Endothelial cell of umbilical vein (primary cell): ENCODE measurements around the gene MMADHC. TPM values are rescaled to one million over a fixed set of nuclear protein-coding genes. Genes with fewer than 3 reads are reported as not detected.

Source experiments
- BruUV-seq: library from RNA; stranded (reverse); fragments of 400-500 nt; replicated peaks from 2 replicates; lab custom pipeline; 2021; lab: Mats Ljungman, UMichigan
- CTCF ChIA-PET: fragments of 300-600, 350-600 bp; sonication (Branson Sonifier 250); formaldehyde crosslinking; loops from one replicate; lab custom pipeline; 2021; ENCODE audit warnings: antibody characterized with exemption, inconsistent platforms; lab: Charles Lee
- POLR2A ChIA-PET: fragments of 300-600, 350-600 bp; sonication (Branson Sonifier 250); formaldehyde crosslinking; loops from one replicate; lab custom pipeline; 2021; ENCODE audit warnings: antibody characterized with exemption, inconsistent platforms; lab: Charles Lee
- DNase-seq: peaks from one replicate; pipeline ENCODE4 v3.0.0-alpha.2; 2011; ENCODE audit warnings: low read depth, low spot score
- FAIRE-seq: peaks from 2 replicates; lab custom pipeline; 2011; peaks lifted over from hg19 to GRCh38; lab: Jason Lieb, UNC
- H2AFZ ChIP-seq: 2 replicates; pipeline ENCODE4 v1.6.0; 2012; ENCODE audit warnings: low read depth, low read length, control low read depth, inconsistent platforms
- H3K27ac ChIP-seq: 2 replicates; pipeline ENCODE4 v1.5.1; 2011; ENCODE audit warnings: low read depth, mild to moderate bottlenecking, control low read depth, low read length, moderate library complexity; ENCODE audit not compliant: insufficient read depth
- H3K27me3 ChIP-seq, 2 experiments: 2 replicates each; pipeline versions ENCODE4 v1.6.0 to v1.6.1; 2011; ENCODE audit warnings: low read length in 2 of 2, mixed read lengths in 1 of 2; ENCODE audit not compliant: control insufficient read depth in 2 of 2, insufficient read depth in 2 of 2
- H3K36me3 ChIP-seq, 2 experiments: 2 replicates in 1 of 2; 3 replicates in 1 of 2; pipeline ENCODE4 v1.5.1; 2011; ENCODE audit warnings: low read length in 2 of 2, mild to moderate bottlenecking in 1 of 2, moderate library complexity in 1 of 2; ENCODE audit not compliant: control insufficient read depth in 2 of 2, insufficient read depth in 2 of 2; ENCODE audit errors: extremely low read depth in 1 of 2
- H3K4me1 ChIP-seq: 3 replicates; pipeline ENCODE4 v1.5.1; 2011; ENCODE audit warnings: mild to moderate bottlenecking, low read length; ENCODE audit not compliant: control insufficient read depth, insufficient read depth; ENCODE audit errors: extremely low read depth
- H3K4me2 ChIP-seq: 2 replicates; pipeline ENCODE4 v1.6.1; 2011; ENCODE audit warnings: low read length, control low read depth, mixed read lengths; ENCODE audit not compliant: insufficient read depth
- H3K4me3 ChIP-seq, 3 experiments: fragments of 200-600 bp in 1 of 3; sonication (generic), shearing (Covaris generic) in 1 of 3; replicated peaks in 1 of 3; 2 replicates each; pipeline ENCODE4 v1.5.1; 2011 to 2016; ENCODE audit warnings: control low read depth in 3 of 3, low read length in 3 of 3, mild to moderate bottlenecking in 2 of 3, inconsistent platforms in 1 of 3, low read depth in 1 of 3, moderate library complexity in 1 of 3; ENCODE audit not compliant: insufficient read depth in 1 of 3
- H3K79me2 ChIP-seq: 2 replicates; pipeline ENCODE4 v1.6.0; 2012; ENCODE audit warnings: low read length, inconsistent platforms; ENCODE audit not compliant: control insufficient read depth, insufficient read depth
- H3K9ac ChIP-seq: replicated peaks from 2 replicates; pipeline ENCODE3; 2011; ENCODE audit warnings: low read length, control low read depth; ENCODE audit not compliant: insufficient read depth; ENCODE audit errors: extremely low read depth
- H3K9me1 ChIP-seq: replicated peaks from 3 replicates; pipeline ENCODE4 v1.6.0; 2011; ENCODE audit warnings: mild to moderate bottlenecking, low read length; ENCODE audit not compliant: control insufficient read depth, insufficient read depth; ENCODE audit errors: extremely low read depth
- H3K9me3 ChIP-seq: replicated peaks from 2 replicates; pipeline ENCODE4 v1.5.1; 2012; ENCODE audit warnings: low read length, inconsistent platforms; ENCODE audit not compliant: control insufficient read depth, insufficient read depth
- H4K20me1 ChIP-seq: replicated peaks from 2 replicates; pipeline ENCODE3; 2011; ENCODE audit warnings: mild to moderate bottlenecking, low read length; ENCODE audit not compliant: control insufficient read depth, insufficient read depth; ENCODE audit errors: extremely low read depth
- EZH2 ChIP-seq: IDR thresholded peaks from 2 replicates; pipeline ENCODE4 v1.6.1; 2012; ENCODE audit warnings: borderline replicate concordance, low read depth, mild to moderate bottlenecking, moderate library complexity, low read length, inconsistent platforms; ENCODE audit not compliant: severe bottlenecking
- FOS ChIP-seq: IDR thresholded peaks from 2 replicates; pipeline ENCODE4 v1.6.1; 2011; ENCODE audit warnings: mild to moderate bottlenecking, low read length, moderate library complexity, borderline replicate concordance; ENCODE audit not compliant: insufficient read depth
- GATA2 ChIP-seq: IDR thresholded peaks from 2 replicates; pipeline ENCODE4 v1.7.0; 2011; ENCODE audit warnings: low read depth, mild to moderate bottlenecking, moderate library complexity, mixed read lengths, low read length; ENCODE audit not compliant: insufficient read length, insufficient read depth
- MAX ChIP-seq: IDR thresholded peaks from 2 replicates; pipeline ENCODE4 v1.6.1; 2011; ENCODE audit not compliant: insufficient read depth, insufficient read length
- MYC ChIP-seq: IDR thresholded peaks from one replicate; pipeline ENCODE4 v1.6.1; 2011; ENCODE audit warnings: mild to moderate bottlenecking, low read depth, low read length
- POLR2AphosphoS5 ChIP-seq: IDR thresholded peaks from 2 replicates; pipeline ENCODE4 v1.6.1; 2012; ENCODE audit warnings: low read depth, mild to moderate bottlenecking, control low read depth, low read length, moderate library complexity; ENCODE audit not compliant: insufficient read depth
- dilution Hi-C: fragments of 300-500 bp; cut with MboI; formaldehyde crosslinking; loops from one replicate; pipeline ENCODE4 v1.15.0; 2019; ENCODE audit warnings: low sequenced_read_pairs; ENCODE audit not compliant: extremely low pct_ligation_motif_present
- intact Hi-C: fragments of 100-400 bp; cut with micrococcal nuclease; formaldehyde crosslinking; loops from one replicate; pipeline ENCODE4 v1.10.0; 2022
- polyA plus RNA-seq, 4 experiments: library from polyadenylated mRNA; depleted of rRNA in 3 of 4; stranded (reverse) in 3 of 4; unstranded in 1 of 4; fragments of >200 nt; gene quantifications; 2 replicates each; pipeline versions ENCODE4 v1.2.1 to v1.2.3, GENCODE V29; 2011 to 2012; ENCODE audit warnings: missing spikeins in 1 of 4
- total RNA-seq: library from RNA; stranded (reverse); gene quantifications from 2 replicates; pipeline ENCODE4 v1.2.3, GENCODE V29; 2021
- TF ChIP-seq, protein P1 (sequence below), 2 donors: IDR thresholded peaks; 1 replicate in 1 of 2; 2 replicates in 1 of 2; pipeline ENCODE4 v1.5.1; 2011; ENCODE audit warnings: low read length in 2 of 2, mild to moderate bottlenecking in 2 of 2, moderate library complexity in 2 of 2, control low read depth in 1 of 2, inconsistent platforms in 1 of 2, low read depth in 1 of 2; ENCODE audit not compliant: insufficient read depth in 1 of 2; ENCODE audit errors: extremely low read depth in 1 of 2

MMADHC gene
- total and polyA plus RNA-seq, 2 donors (not counting 3 experiments of a cell fraction or from before 2014, with no cell fraction given), result 53.4 to 115 TPM

GRCh38 chr2:149596471-149596870 lies 8.9 kb upstream of the MMADHC start:
- H3K4me1 ChIP-seq, result peaks cover 7% of the 10 kb centered on the region
- no peaks in the 10 kb centered on the region for H4K20me1 ChIP-seq
- H3K9me3 ChIP-seq, result no peaks in the 10 kb centered on the region
- TF ChIP-seq GATA2 (no peak), FOS (no peak), MAX (no peak), EZH2 (no peak), POLR2AphosphoS5 (no peak), MYC (no peak)
- TF ChIP-seq, protein P1, sequence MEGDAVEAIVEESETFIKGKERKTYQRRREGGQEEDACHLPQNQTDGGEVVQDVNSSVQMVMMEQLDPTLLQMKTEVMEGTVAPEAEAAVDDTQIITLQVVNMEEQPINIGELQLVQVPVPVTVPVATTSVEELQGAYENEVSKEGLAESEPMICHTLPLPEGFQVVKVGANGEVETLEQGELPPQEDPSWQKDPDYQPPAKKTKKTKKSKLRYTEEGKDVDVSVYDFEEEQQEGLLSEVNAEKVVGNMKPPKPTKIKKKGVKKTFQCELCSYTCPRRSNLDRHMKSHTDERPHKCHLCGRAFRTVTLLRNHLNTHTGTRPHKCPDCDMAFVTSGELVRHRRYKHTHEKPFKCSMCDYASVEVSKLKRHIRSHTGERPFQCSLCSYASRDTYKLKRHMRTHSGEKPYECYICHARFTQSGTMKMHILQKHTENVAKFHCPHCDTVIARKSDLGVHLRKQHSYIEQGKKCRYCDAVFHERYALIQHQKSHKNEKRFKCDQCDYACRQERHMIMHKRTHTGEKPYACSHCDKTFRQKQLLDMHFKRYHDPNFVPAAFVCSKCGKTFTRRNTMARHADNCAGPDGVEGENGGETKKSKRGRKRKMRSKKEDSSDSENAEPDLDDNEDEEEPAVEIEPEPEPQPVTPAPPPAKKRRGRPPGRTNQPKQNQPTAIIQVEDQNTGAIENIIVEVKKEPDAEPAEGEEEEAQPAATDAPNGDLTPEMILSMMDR (IDR thresholded peaks at IDR 0.05; ENCODE audit: extremely low read depth in 1 of 2, insufficient read depth in 1 of 2, low read depth in 1 of 2, low read length in 2 of 2), result no peak
- POLR2A ChIA-PET, result no interaction called here
- H2AFZ ChIP-seq, result no peak overlapping the region
- dilution Hi-C loops (no loop called here), intact Hi-C loops (loop anchor here (2.0 to 10.0 kb wide), 9 partner anchors 136 to 1841 kb away; no protein-coding TSS in a partner anchor)
- H3K27ac ChIP-seq, result no peak overlapping the region
- no peak overlapping the region for H3K9ac ChIP-seq
- no TSS peak for BruUV-seq
- FAIRE-seq, result no peak
- H3K4me2 ChIP-seq, result no peak overlapping the region
- no peaks in the 10 kb centered on the region for H3K36me3 ChIP-seq
- no peaks in the 10 kb centered on the region for H3K27me3 ChIP-seq
- no peaks in the 10 kb centered on the region for H3K9me1 ChIP-seq
- H3K79me2 ChIP-seq, result no peaks in the 10 kb centered on the region
- H3K4me3 ChIP-seq, result no peak overlapping the region
- CTCF ChIA-PET, result interaction anchor here (0.8 to 8.5 kb wide), 5 partner anchors 531 to 1643 kb away, joined by 3 to 120 read pairs (median 6); no protein-coding TSS in a partner anchor
- no peak for DNase-seq
